ENCODE results near the gene CXCL1.

The CXCL1 gene

GRCh38 chr4:73911746-73912145 lies 42.6 kb downstream of the CXCL1 start:
- H3K4me3 ChIP-seq (ENCODE audit: low read depth, low read length), result no peak overlapping the region
- DNase-seq (ENCODE audit: low read depth), result no peak
- no peak for TF ChIP-seq CTCF (IDR thresholded peaks at IDR 0.05; ENCODE audit: control insufficient read depth, extremely low read depth, insufficient read depth)

GRCh38 chr4:73912191-73912590 lies 43.0 kb downstream of the CXCL1 start:
- TF ChIP-seq CTCF (IDR thresholded peaks at IDR 0.05; ENCODE audit: control insufficient read depth, extremely low read depth, insufficient read depth), result no peak
- no peak overlapping the region for H3K4me3 ChIP-seq (ENCODE audit: low read depth, low read length)
- no peak for DNase-seq (ENCODE audit: low read depth)

GRCh38 chr4:73914071-73914470 lies 44.9 kb downstream of the CXCL1 start:
- no peak for TF ChIP-seq CTCF (IDR thresholded peaks at IDR 0.05; ENCODE audit: control insufficient read depth, extremely low read depth, insufficient read depth)
- no peak for DNase-seq (ENCODE audit: low read depth)
- no peak overlapping the region for H3K4me3 ChIP-seq (ENCODE audit: low read depth, low read length)

GRCh38 chr4:73916172-73916925 lies 47.2 kb downstream of the CXCL1 start:
- no peak for TF ChIP-seq CTCF (IDR thresholded peaks at IDR 0.05; ENCODE audit: control insufficient read depth, extremely low read depth, insufficient read depth)

GRCh38 chr4:73917081-73917501 lies 47.9 kb downstream of the CXCL1 start:
- no peak for TF ChIP-seq CTCF (IDR thresholded peaks at IDR 0.05; ENCODE audit: control insufficient read depth, extremely low read depth, insufficient read depth)
- no peak overlapping the region for H3K4me3 ChIP-seq (ENCODE audit: low read depth, low read length)
- no peak for DNase-seq (ENCODE audit: low read depth)

More at GRCh38 chr4:73916172-73916925, 47.2 kb downstream of the CXCL1 start:
- H3K4me3 ChIP-seq (ENCODE audit: low read depth, low read length), result no peak overlapping the region
- DNase-seq (ENCODE audit: low read depth), result no peak

GRCh38 chr4:73918058-73918457 lies 48.9 kb downstream of the CXCL1 start:
- H3K4me3 ChIP-seq (ENCODE audit: low read depth, low read length), result no peak overlapping the region
- peak; percentile 88 for DNase-seq (ENCODE audit: low read depth)

More at GRCh38 chr4:73918058-73918457, 48.9 kb downstream of the CXCL1 start:
- no peak for TF ChIP-seq CTCF (IDR thresholded peaks at IDR 0.05; ENCODE audit: control insufficient read depth, extremely low read depth, insufficient read depth)

Data from LNCaP clone FGC (cell line).